Ishikawa (cell line): ENCODE measurements around the gene DRC7.

Experiments
- TEAD4 ChIP-seq: IDR thresholded peaks from 2 replicates; pipeline ENCODE4 v1.6.1; 2012
- YY1 ChIP-seq: IDR thresholded peaks from 2 replicates; pipeline ENCODE4 v1.6.1; 2012; ENCODE audit warnings: low read depth
- ZBTB7A ChIP-seq: IDR thresholded peaks from 2 replicates; pipeline ENCODE4 v1.6.1; 2012; ENCODE audit warnings: low read depth
- TF ChIP-seq, protein P1 (sequence below): IDR thresholded peaks from 2 replicates; pipeline ENCODE4 v1.6.1; 2012

DNA sequence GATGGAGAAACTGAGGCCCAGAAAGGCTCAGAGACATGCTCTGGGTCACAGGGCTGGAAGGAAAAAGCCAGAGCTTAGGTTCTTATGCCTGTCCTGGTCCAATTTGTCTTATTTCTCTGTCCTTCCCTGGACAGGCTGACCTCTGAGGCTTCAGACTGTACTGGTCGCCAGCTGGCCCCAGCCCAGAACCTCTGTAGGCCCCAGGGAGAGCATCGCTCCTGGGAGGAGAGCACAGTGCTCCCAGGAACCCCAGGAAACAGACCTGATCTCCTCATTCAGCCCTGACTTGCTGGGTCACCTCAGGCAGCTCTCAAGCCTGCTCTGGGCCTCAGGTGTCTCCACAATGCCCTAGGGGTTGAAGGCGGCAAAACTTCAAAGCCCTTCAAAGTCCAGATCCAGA lies 4.9 kb downstream of the DRC7 start:
- no peak for TF ChIP-seq ZBTB7A
- TF ChIP-seq YY1 = no peak
- TF ChIP-seq, protein P1, sequence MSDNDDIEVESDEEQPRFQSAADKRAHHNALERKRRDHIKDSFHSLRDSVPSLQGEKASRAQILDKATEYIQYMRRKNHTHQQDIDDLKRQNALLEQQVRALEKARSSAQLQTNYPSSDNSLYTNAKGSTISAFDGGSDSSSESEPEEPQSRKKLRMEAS = no peak
- no peak for TF ChIP-seq TEAD4
